ENCODE measurements around the gene MATN3.
A peak's percentile ranks its signal among the peaks of the same experiment; 100 is the strongest.

MATN3 gene

GRCh38 chr2:20016346-20016745 is 3.9 kb upstream of the MATN3 start:
- Histone ChIP-seq H4K8ac (ENCODE audit: low read depth, low read length) (no peak overlapping the region), H3K18ac (ENCODE audit: low read length) (no peak overlapping the region), H3K23ac (ENCODE audit: low read length) (no peak overlapping the region), H3K4me2 (ENCODE audit: low read length) (no peak overlapping the region), H3K79me1 (ENCODE audit: low read length) (no peaks in the 10 kb centered on the region), H2BK120ac (ENCODE audit: low read depth, low read length) (no peak overlapping the region), H2BK15ac (replicated peaks; ENCODE audit: low read depth) (no peak overlapping the region), H3K27ac (ENCODE audit: low read depth, low read length) (no peak overlapping the region), H3K4me3 (ENCODE audit: low read length) (no peak overlapping the region), H3K56ac (ENCODE audit: low read length) (no peak overlapping the region), H2BK5ac (ENCODE audit: low read length) (no peak overlapping the region), H3K36me3 (ENCODE audit: control insufficient read depth, insufficient read depth, low read length) (no peaks in the 10 kb centered on the region), H3K79me2 (ENCODE audit: control insufficient read depth, insufficient read depth, low read length) (no peaks in the 10 kb centered on the region), H2AK5ac (ENCODE audit: low read length) (no peak overlapping the region), H3K9ac (ENCODE audit: low read length) (no peak overlapping the region), H4K5ac (ENCODE audit: low read length) (no peak overlapping the region), H3K4ac (ENCODE audit: low read depth, low read length) (no peak overlapping the region), H3K4me1 (ENCODE audit: control insufficient read depth, low read depth, low read length) (peaks cover 3% of the 10 kb centered on the region), H3K27me3 (ENCODE audit: insufficient read depth, low read length, poor library complexity) (no peaks in the 10 kb centered on the region)
- DNase-seq: peak; percentile 59

GRCh38 chr2:20015482-20016083 is 3.1 kb upstream of the MATN3 start:
- peaks cover 3% of the 10 kb centered on the region for H3K4me1 ChIP-seq (ENCODE audit: control insufficient read depth, low read depth, low read length)
- no CpG with 5 or more reads among the region's 2 CpGs for WGBS (ENCODE audit: extremely low coverage, insufficient coverage, low lambda C conversion rate)

GRCh38 chr2:20013126-20013849 is 820 bp upstream of the MATN3 start:
- H3K79me1 ChIP-seq (ENCODE audit: low read length): peaks cover 1% of the 10 kb centered on the region
- H2BK15ac ChIP-seq (replicated peaks; ENCODE audit: low read depth): peak overlapping the region; percentile 48
- peak overlapping the region; percentile 11 for H3K23ac ChIP-seq (ENCODE audit: low read length)
- peak overlapping the region; percentile 75 for H3K4me2 ChIP-seq (ENCODE audit: low read length)
- no peaks in the 10 kb centered on the region for H3K36me3 ChIP-seq (ENCODE audit: control insufficient read depth, insufficient read depth, low read length)
- no peaks in the 10 kb centered on the region for H3K79me2 ChIP-seq (ENCODE audit: control insufficient read depth, insufficient read depth, low read length)
- peaks cover 7% of the 10 kb centered on the region for H3K4me1 ChIP-seq (ENCODE audit: control insufficient read depth, low read depth, low read length)
- H3K4ac ChIP-seq (ENCODE audit: low read depth, low read length): peak overlapping the region; percentile 95
- H3K18ac ChIP-seq (ENCODE audit: low read length): peak overlapping the region; percentile 96
- H4K5ac ChIP-seq (ENCODE audit: low read length): peak overlapping the region; percentile 78
- peak overlapping the region; percentile 83 for H3K9ac ChIP-seq (ENCODE audit: low read length)
- H2BK120ac ChIP-seq (ENCODE audit: low read depth, low read length): peak overlapping the region; percentile 92
- H2AK5ac ChIP-seq (ENCODE audit: low read length): no peak overlapping the region
- no CpG with 5 or more reads among the region's 15 CpGs for WGBS (ENCODE audit: extremely low coverage, insufficient coverage, low lambda C conversion rate)
- peak overlapping the region; percentile 93 for H3K27ac ChIP-seq (ENCODE audit: low read depth, low read length)
- H2BK5ac ChIP-seq (ENCODE audit: low read length): peak overlapping the region; percentile 94
- peak overlapping the region; percentile 95 for H3K56ac ChIP-seq (ENCODE audit: low read length)
- no peaks in the 10 kb centered on the region for H3K27me3 ChIP-seq (ENCODE audit: insufficient read depth, low read length, poor library complexity)
- peak; percentile 88 for DNase-seq
- H3K4me3 ChIP-seq (ENCODE audit: low read length): no peak overlapping the region
- H4K8ac ChIP-seq (ENCODE audit: low read depth, low read length): no peak overlapping the region

More at GRCh38 chr2:20015482-20016083, 3.1 kb upstream of the MATN3 start:
- no peak overlapping the region for H3K18ac ChIP-seq (ENCODE audit: low read length)
- H4K5ac ChIP-seq (ENCODE audit: low read length): no peak overlapping the region
- H3K27me3 ChIP-seq (ENCODE audit: insufficient read depth, low read length, poor library complexity): no peaks in the 10 kb centered on the region
- no peak overlapping the region for H3K9ac ChIP-seq (ENCODE audit: low read length)
- H3K79me2 ChIP-seq (ENCODE audit: control insufficient read depth, insufficient read depth, low read length): no peaks in the 10 kb centered on the region
- H2BK120ac ChIP-seq (ENCODE audit: low read depth, low read length): no peak overlapping the region
- H3K79me1 ChIP-seq (ENCODE audit: low read length): no peaks in the 10 kb centered on the region
- no peak overlapping the region for H3K27ac ChIP-seq (ENCODE audit: low read depth, low read length)
- H2AK5ac ChIP-seq (ENCODE audit: low read length): no peak overlapping the region
- DNase-seq: peak; percentile 61
- no peak overlapping the region for H3K56ac ChIP-seq (ENCODE audit: low read length)
- H2BK5ac ChIP-seq (ENCODE audit: low read length): no peak overlapping the region
- no peak overlapping the region for H3K23ac ChIP-seq (ENCODE audit: low read length)
- H4K8ac ChIP-seq (ENCODE audit: low read depth, low read length): no peak overlapping the region
- H3K4me2 ChIP-seq (ENCODE audit: low read length): no peak overlapping the region
- no peak overlapping the region for H2BK15ac ChIP-seq (replicated peaks; ENCODE audit: low read depth)
- no peaks in the 10 kb centered on the region for H3K36me3 ChIP-seq (ENCODE audit: control insufficient read depth, insufficient read depth, low read length)
- no peak overlapping the region for H3K4ac ChIP-seq (ENCODE audit: low read depth, low read length)
- no peak overlapping the region for H3K4me3 ChIP-seq (ENCODE audit: low read length)

- Histone ChIP-seq H3K27me3 (ENCODE audit: insufficient read depth, low read length, poor library complexity) (no peaks in the 10 kb centered on the region), H4K5ac (ENCODE audit: low read length) (no peak overlapping the region), H2AK5ac (ENCODE audit: low read length) (no peak overlapping the region), H4K8ac (ENCODE audit: low read depth, low read length) (peak overlapping the region; percentile 67), H3K4me1 (ENCODE audit: control insufficient read depth, low read depth, low read length) (peaks cover 7% of the 10 kb centered on the region), H2BK15ac (replicated peaks; ENCODE audit: low read depth) (no peak overlapping the region), H3K4me2 (ENCODE audit: low read length) (peak overlapping the region; percentile 75), H3K79me2 (ENCODE audit: control insufficient read depth, insufficient read depth, low read length) (no peaks in the 10 kb centered on the region), H3K79me1 (ENCODE audit: low read length) (peaks cover 1% of the 10 kb centered on the region), H3K27ac (ENCODE audit: low read depth, low read length) (peak overlapping the region; percentile 93), H3K9ac (ENCODE audit: low read length) (peak overlapping the region; percentile 87), H3K23ac (ENCODE audit: low read length) (no peak overlapping the region), H2BK5ac (ENCODE audit: low read length) (peak overlapping the region; percentile 27), H3K56ac (ENCODE audit: low read length) (peak overlapping the region; percentile 95), H2BK120ac (ENCODE audit: low read depth, low read length) (peak overlapping the region; percentile 92), H3K18ac (ENCODE audit: low read length) (peak overlapping the region; percentile 96), H3K4ac (ENCODE audit: low read depth, low read length) (peak overlapping the region; percentile 82), H3K4me3 (ENCODE audit: low read length) (peak overlapping the region; percentile 66), H3K36me3 (ENCODE audit: control insufficient read depth, insufficient read depth, low read length) (no peaks in the 10 kb centered on the region)
- WGBS (ENCODE audit: extremely low coverage, insufficient coverage, low lambda C conversion rate): no CpG with 5 or more reads among the region's 4 CpGs
- DNase-seq: peak; percentile 44
Measured at GRCh38 chr2:20012032-20012281, 511 bp downstream of the MATN3 start.

GRCh38 chr2:20011276-20012031 is 1.0 kb downstream of the MATN3 start:
- peak overlapping the region; percentile 96 for H3K18ac ChIP-seq (ENCODE audit: low read length)
- H3K23ac ChIP-seq (ENCODE audit: low read length): no peak overlapping the region
- no peaks in the 10 kb centered on the region for H3K79me2 ChIP-seq (ENCODE audit: control insufficient read depth, insufficient read depth, low read length)
- H2AK5ac ChIP-seq (ENCODE audit: low read length): no peak overlapping the region
- no peaks in the 10 kb centered on the region for H3K27me3 ChIP-seq (ENCODE audit: insufficient read depth, low read length, poor library complexity)
- no peaks in the 10 kb centered on the region for H3K36me3 ChIP-seq (ENCODE audit: control insufficient read depth, insufficient read depth, low read length)
- no peak overlapping the region for H2BK15ac ChIP-seq (replicated peaks; ENCODE audit: low read depth)
- H2BK120ac ChIP-seq (ENCODE audit: low read depth, low read length): no peak overlapping the region
- no CpG with 5 or more reads among the region's 14 CpGs for WGBS (ENCODE audit: extremely low coverage, insufficient coverage, low lambda C conversion rate)
- peak overlapping the region; percentile 87 for H3K9ac ChIP-seq (ENCODE audit: low read length)
- peak overlapping the region; percentile 93 for H3K27ac ChIP-seq (ENCODE audit: low read depth, low read length)
- peaks cover 1% of the 10 kb centered on the region for H3K79me1 ChIP-seq (ENCODE audit: low read length)
- H3K4me1 ChIP-seq (ENCODE audit: control insufficient read depth, low read depth, low read length): peaks cover 7% of the 10 kb centered on the region
- H2BK5ac ChIP-seq (ENCODE audit: low read length): no peak overlapping the region
- H3K4ac ChIP-seq (ENCODE audit: low read depth, low read length): peak overlapping the region; percentile 82
- H4K5ac ChIP-seq (ENCODE audit: low read length): no peak overlapping the region
- H4K8ac ChIP-seq (ENCODE audit: low read depth, low read length): peak overlapping the region; percentile 67
- H3K4me2 ChIP-seq (ENCODE audit: low read length): peak overlapping the region; percentile 75
- no peak for DNase-seq
- H3K4me3 ChIP-seq (ENCODE audit: low read length): peak overlapping the region; percentile 66
- peak overlapping the region; percentile 95 for H3K56ac ChIP-seq (ENCODE audit: low read length)

Measured in mesendoderm (in vitro differentiated cells).